ENCODE results near the gene RTEL1.
A peak's percentile ranks its signal among the peaks of the same experiment; 100 is the strongest.
"Not testable (repeated sequence)": the region's sequence is repeated elsewhere in the genome, so short reads cannot be mapped to it uniquely, and the experiment has no call there.

RTEL1 gene

DNA sequence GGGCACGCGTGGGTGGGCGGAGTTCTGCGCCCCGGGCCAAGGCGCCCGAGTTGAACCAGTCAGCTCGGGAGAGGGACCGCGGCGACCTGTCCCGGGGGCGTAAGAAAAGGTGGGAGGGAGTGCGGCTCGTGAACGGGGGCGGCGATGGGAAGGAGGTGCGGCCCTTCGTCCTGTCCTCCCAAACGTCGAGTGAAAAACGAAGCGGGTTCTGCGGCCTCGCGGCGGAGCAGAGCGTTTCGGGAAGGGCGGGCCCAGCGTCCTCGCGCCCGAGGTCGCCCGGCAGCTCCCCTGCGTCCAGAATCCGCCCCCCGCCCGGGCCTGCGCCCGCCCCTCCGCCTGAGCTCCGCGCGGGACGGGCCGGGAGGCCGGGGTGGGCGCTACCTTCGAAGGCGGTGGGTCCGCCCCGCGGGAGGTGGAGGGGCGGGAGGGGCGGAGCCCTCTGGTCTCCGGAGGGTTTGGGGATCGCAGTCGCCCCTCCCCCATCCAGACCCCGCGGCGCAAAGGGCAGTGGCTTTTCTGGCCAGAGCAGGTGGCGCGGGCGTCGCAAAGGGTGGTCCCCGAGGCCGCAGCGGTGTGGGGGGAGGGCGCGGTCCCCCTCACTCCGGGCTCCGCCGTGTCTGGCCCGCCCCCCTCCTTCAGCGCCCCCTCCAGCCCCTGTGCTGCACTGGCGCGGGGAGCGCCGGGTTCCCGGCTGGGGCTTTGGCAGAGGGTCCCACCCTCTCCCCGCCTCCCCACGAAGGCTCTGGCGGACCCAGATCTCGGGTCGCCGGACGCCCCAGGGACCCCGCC lies 5.7 kb upstream of the RTEL1 start:
- DNase-seq (ENCODE audit: low read depth in 3 of 3), result peak in 1 of 3 experiments; percentile 33

DNA sequence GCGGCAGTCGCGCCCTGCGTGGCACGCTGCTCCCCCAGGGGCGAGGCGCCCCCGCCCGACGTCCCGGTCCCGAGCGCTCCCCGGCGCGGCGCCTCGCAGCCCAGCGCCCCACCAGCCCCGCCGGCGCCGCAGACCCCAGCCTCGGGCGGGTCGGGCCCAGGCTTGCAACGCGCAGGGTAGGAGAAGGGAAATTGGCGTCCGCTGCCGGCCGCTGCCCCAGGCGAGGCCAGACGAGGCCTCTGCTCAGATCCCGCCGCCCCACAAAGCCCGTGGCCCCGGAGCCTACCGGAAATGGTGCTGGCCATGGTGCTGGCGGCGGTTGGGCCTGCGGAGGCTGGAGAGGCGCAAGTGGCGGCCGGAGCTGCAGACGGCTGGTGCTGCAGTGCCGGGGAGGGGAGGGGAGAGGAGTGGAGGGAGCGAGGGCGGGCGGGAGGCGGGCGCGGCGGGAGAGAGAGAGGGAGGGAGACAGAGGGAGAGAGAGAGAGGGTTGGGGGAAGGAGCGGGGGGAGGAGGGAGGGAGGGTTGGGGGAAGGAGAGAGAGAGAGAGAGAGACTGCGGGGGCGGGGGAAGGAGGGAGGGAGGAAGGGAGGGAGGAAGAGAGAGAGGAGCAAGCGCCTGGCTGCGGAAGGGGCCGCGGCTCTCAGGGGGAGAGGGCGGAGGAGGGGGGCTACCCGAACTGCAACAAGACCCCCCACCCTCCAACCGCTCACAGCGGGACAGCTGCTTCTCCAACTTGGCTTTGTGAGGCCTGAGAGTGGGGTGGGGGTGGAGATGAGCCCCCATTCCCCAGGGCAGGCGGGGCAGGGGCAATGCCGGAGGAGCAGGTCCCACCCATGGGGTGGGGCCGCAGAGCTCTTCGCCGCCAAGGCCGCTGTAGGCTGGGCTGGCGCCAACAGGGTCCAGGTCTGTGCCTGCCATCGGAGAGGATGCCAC lies 4.8 kb upstream of the RTEL1 start, which contains the start of gene STMN3:
Gene STMN3 (minus strand): TSS at position 384 of the 933 bp plus-strand sequence. CDS start 79 bp downstream, at position 305.
- peak; percentile 43 to 47 (median 46) for DNase-seq (ENCODE audit: low read depth in 3 of 3)

DNA sequence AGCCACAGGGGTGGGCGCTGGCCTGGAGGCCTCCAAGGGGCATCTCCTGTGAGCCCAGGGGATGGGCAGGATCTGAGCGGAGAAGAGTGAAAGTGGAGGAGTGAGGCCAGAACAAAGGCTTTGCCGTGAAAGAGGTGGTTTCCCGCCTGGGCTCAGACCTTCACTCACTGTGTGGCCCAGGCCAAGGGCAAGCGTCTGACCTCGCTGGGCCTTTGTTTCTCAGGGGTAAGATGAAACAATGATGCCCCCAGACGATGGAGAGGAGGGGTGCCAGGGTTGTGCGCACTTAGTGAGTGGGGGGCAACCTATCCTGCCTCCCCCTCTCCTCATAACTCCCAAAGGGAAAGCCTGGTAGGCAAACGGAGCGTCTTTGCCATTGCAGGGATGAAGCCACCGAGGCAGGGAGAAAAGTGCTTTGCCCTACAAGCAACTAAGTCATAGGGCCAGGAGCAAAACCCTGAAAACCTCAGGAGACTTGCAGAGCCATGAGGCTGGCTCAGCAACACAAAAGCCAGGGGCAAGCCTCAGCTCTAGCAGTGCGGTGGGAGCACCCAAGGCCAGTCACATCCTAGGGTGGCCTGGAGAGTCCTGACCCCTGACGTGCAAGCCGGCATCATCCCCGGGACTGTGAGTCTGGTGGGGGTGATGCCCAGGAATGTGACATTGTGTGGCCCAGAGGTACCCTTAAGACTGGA lies 4.0 kb upstream of the RTEL1 start:
- no peak for DNase-seq (ENCODE audit: low read depth in 3 of 3)

DNA sequence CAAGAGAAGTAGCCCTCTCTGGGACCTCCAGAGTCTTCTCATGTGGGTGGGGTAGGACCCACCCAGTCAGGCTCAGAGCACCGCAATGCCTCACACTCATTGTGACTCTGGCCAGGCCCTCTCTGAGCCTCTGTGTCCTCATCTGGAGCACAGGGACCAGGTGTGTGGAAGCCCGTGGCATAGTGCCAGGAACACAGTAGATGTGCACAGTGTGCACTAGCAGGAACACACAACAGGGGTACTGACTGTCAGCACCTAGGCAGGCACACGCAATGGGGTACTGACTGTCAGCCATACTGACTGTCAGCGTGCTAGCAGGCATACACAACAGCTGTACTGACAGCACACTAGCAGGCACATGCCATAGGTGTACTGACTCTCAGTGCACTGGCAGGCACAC lies 2.9 kb upstream of the RTEL1 start:
- DNase-seq (ENCODE audit: low read depth in 3 of 3), result no peak

DNA sequence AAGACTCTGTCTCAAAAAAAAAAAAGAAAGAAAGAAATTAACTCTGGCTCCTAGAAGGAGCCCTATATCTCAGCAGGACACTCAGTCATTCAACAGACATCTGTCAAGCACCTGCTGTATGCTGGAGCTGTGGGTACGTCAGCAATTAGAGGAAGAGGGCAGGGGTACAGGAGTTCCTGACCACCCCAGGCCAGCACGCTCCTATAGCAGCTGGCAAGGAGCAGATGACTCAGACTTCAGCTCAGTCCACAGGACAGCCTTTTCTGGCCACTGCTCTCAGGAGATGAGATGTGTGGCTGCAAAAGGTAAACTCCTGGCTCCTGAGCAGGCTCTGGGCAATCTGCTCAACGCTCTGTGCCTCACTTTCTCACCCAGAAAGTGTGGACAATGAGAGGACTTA lies 1.7 kb upstream of the RTEL1 start:
- no peak for DNase-seq (ENCODE audit: low read depth in 3 of 3)

DNA sequence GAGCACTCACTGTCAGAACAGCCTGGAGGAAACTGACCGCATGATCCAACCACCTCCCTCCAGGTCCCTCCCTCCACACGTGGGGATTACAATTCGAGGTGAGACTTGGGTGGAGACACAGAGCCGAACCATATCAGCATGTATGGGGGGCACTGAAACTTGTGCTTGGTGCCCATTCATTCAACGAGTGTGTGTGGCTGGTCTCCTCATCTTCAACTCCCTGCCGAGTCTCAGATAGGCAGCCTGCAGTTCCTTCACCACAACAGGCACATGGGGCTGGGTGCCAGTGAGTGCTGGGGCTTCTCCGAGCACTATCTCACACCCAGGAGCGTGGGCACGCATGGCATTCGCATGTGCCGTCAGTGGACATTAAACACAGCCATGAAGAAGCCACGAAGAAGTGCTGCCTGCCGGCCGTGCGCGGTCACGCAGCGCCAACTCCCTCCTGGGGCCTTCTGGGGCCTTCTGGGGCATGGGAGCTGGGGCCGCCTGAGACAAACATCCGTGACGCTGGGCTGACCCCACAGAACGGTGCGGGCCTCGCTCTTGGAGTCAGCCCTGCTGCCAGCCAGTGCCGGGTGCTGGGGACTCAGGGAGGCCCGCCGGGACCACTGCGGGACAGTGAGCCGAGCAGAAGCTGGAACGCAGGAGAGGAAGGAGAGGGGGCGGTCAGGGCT lies 714 bp upstream of the RTEL1 start:
- DNase-seq (ENCODE audit: low read depth in 3 of 3), result no peak

DNA sequence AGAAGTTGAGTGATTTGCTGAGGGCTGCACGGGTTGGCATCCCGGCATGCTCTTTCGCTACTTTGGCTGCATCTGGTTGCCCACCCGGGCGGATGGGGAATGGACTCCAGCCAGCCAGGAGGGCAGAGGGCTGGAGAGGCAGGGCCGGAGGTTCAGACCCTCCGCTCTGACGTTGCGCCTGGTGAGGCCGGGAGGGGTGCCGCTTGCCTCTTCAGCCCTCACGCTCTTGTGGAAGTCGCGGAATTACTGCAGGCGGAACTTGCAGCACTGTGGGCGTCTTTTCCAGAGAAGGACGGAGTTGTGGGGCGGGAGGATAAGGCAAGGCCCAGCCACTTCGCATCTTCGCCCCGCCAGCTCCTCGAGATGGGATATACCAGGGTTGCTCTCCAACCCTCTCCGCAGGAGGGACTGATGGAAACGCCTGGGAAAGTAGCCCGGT lies 656 bp downstream of the RTEL1 start:
- DNase-seq (ENCODE audit: low read depth in 3 of 3), result no peak

DNA sequence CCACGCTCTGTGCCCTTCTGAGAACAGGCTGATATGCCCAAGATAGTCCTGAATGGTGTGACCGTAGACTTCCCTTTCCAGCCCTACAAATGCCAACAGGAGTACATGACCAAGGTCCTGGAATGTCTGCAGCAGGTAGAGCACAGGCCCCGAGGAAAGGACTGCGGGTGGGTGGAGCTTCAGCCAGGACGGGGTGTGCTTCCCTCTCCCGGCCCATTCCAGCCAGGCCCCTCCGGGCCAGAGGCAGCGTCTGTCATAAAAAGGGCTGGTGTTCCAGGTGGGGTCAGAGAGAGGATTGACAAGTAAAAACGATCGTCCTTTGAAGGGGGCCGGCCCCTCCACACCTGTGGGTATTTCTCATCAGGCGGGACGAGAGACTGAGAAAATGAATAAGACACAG lies 1.3 kb downstream of the RTEL1 start:
- no peak for DNase-seq (ENCODE audit: low read depth in 3 of 3)

DNA sequence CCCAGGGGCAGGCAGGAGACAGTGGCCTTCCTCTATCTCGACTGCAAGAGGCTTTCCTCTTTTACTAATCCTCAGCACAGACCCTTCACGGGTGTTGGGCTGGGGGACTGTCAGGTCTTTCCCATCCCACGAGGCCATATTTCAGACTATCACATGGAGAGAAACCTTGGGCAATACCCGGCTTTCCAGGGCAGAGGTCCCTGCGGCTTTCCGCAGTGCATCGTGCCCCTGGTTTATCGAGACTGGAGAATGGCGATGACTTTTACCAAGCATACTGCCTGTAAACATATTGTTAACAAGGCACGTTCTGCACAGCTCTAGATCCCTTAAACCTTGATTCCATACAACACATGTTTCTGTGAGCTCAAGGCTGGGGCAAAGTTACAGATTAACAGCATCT lies 2.1 kb downstream of the RTEL1 start:
- not testable (repeated sequence) for DNase-seq (ENCODE audit: low read depth in 3 of 3)

DNA sequence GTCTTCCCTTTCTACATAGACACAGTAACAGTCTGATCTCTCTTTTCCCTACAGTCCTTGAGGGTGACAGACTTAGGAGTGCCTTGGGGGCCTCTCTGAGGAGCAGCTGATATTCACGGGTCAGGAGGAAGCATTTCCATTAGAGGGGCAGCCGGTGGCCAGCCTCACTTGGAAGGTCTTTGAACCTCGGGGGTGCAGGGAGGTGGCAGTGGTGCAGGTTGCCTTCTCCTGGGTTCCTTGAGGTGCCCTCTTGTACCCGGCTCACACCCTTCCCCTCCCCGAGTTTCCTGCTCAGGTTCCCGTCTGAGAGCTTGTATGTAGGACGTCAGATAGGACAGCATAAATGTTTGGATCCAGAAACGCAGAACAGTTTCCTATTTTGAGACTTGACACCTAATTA lies 2.5 kb downstream of the RTEL1 start:
- no peak for DNase-seq (ENCODE audit: low read depth in 3 of 3)

DNA sequence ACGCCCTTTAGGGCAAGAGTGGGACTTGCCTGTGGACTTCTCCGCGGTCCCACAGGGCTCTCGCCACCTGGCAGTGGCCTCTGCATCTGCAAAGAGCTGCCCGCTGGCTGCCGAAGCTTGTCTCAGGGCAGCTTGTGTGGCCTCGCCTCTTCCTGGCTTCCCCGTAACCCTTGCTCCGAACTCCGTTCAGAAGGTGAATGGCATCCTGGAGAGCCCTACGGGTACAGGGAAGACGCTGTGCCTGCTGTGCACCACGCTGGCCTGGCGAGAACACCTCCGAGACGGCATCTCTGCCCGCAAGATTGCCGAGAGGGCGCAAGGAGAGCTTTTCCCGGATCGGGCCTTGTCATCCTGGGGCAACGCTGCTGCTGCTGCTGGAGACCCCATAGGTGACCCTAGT lies 3.0 kb downstream of the RTEL1 start:
- no peak for DNase-seq (ENCODE audit: low read depth in 3 of 3)

DNA sequence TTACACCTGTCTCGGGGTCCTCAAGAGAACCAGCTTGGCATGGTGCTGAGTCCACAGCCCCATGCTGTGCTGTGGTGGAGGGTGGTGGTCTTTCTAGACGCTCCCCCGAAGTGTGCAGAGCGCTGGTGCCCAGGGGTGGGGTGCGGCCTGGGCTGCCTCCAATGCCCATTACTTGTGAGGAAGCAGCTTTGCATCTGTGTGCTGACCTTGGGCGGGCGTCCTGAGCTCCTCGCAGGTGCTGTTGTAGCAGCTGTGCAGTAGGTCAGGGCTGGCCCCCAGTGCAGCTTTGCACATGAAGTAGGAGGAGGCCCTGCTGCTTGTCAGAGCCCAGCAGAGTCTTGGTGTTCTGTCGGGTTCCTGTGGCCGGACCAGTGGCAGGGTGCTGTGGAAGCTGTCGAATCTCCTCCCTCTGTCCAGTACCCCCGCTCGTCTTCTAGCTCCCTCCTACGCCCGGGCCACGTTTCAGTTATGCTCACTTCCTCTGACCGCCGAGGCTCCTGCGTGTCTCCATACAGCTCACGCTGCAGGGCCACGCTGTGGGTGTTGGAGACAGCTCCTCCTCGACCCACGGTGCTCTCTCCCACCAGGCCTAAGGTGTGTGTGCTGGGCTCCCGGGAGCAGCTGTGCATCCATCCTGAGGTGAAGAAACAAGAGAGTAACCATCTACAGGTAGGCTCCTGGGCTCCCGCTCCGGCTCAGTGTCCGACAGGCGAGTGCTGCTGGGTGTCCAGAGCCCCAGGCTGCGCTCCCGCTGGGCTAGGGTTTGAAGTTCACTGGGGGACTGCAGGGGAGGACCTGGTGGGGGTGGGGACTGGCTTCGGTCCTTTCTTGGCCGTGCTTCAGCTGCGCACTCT lies 4.1 kb downstream of the RTEL1 start:
- DNase-seq (ENCODE audit: low read depth in 3 of 3), result no peak

DNA sequence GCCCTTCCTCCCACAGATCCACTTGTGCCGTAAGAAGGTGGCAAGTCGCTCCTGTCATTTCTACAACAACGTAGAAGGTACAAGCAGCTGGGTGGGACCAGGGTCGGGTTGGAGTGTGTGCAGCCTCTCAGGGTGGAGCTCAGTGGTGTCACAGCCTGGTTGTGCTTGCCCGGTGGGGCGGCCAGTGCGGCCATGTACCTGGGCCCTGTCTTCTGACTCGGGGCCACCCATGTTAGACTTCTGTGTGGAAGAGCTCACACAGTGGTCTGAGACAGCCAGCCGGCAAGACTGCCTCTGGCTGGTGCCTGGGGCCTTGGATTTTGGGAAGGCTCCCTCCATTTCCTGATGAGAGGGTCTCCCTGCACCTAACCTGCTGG lies 4.7 kb downstream of the RTEL1 start:
- DNase-seq (ENCODE audit: low read depth in 3 of 3), result no peak

DNA sequence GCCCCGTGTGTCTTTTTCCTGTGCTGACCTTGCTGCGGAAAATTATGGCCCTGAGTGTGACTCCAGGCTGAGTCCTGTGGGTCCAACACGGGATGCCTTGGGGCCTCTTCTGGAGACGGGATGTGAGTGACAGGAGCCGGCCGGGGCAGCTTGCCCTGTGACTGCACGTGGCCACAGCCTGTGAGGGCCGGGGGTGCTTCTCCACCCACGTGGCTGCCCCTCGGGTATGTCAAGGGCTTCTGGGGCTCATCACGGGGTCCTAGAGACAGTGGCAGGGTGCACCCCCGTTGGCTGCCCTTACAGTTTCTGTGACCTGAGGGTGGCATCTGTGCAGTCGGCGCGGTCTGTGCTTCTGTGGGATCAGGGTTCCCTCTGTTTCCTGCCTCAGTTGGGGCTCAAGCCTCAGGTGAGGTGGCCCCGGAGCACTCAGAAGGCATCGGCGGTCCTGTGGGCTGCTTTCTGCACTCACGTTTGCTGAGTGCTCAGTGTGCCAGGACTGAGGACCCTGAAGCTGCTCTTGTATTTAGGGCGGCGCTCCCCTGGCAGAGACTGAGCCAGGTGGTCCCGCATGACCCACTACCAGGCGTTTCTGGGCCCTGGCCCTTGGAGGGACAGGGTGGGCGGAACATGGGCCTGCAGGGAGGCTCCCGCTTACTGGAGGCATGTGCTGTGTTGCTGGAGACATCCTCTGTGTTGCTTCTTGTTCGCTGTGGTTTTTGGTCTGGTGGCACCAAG lies 5.4 kb downstream of the RTEL1 start:
- no peak for DNase-seq (ENCODE audit: low read depth in 3 of 3)

DNA sequence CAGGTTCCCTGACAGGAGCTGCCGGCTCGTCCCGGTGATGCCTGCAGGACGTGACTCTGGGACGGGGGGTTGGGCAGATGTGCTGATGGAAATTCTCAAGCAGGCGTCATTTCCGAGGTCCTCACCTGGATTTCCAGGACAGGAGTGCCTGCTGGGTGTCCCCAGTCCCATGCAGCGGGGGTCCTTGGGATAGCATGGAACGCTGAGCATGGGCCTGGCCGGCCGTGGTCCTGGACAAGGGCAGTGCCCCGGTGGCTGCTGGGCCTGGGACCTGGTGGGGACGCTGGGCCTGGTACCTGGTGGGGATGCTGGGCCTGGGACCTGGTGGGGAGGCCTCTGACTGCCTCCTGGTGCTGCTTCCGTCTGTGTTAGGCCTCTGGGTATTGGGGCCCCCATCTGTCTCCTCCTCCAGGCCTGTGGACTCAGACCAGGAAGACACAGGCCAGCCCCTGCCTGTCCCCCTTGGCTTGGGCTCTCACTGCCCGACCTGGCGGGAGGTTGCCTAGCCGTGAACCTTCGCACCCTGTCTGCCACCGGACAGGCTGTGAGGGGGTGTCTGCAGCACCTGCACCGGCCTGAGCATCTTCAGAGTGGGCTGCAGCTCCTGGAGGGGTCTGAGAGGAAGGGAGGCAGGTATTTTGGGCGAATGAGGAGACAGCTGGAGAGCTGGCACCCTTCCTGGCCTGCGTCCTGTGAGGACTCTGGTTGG lies 6.2 kb downstream of the RTEL1 start:
- DNase-seq (ENCODE audit: low read depth in 3 of 3), result no peak

DNA sequence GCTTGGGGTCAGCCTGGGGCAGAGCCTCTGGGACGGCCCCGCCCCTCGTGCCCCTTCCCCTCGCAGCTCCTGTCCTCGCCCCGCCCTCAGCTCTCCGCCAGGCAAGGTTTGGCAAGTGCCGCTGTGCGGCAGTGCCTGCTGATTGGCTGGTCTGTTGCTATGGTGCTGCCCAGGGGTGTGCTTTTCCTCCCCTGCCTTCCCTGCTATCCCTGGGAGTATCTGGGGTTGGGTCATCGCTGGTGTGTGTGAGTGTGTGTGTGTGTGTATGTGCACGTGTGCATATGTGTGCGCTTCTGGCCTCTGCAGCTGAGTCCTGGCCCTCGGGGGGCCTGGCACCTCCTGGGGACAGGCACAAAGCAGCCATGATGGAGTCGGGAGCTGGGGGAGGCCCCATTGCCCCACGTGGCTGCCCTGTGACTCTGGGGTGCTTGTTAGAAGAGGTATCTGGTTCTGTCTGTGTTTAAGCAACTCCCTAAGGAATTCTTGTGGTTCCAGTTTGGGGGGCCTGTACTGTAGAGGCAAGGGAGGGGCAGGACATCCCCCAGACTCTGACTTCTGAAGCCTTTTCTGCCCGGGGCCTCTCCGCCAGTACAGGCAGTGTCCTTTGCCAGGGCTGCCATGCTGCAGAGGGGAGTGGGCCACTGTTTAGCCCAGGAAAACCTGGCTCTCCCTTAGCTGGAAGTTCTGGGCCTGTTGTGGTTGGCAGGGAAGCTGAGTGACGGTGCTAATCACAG lies 6.9 kb downstream of the RTEL1 start:
- no peak for DNase-seq (ENCODE audit: low read depth in 3 of 3)

DNA sequence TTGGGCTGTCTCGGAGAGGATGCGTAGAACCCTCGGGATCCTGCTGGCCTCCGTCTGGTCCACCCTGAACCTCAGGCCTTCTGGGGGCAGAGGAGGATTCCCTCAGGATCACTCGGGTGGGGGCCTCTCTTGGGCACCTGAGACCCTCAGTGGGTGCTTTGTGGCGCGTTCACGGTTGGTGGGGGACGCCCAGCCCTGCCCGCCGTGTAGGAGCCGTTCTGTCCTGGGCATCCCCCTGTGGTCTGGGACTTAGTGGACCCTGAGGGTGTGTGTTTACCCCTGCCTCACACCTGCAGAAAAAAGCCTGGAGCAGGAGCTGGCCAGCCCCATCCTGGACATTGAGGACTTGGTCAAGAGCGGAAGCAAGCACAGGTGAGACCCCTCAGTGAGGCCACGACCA lies 7.6 kb downstream of the RTEL1 start:
- no peak for DNase-seq (ENCODE audit: low read depth in 3 of 3)

DNA sequence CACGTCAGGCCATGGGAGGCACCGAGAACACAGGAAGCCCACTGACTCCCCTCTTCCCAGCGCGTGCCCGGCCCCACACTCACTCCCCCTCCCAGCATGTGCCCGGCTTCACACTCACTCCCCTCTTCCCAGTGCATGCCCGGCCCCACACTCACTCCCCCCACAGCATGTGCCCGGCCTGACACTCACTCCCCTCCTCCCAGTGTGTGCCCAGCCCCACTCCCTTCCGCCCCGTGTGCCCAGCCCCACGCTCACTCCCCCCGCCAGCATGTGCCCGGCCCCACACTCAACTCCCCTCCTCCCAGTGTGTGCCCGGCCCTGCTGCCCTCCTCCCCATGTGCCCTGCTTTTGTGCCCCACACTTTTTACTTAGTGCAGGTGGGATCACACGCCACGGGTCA lies 9.7 kb downstream of the RTEL1 start:
- DNase-seq (ENCODE audit: low read depth in 3 of 3), result no peak

DNA sequence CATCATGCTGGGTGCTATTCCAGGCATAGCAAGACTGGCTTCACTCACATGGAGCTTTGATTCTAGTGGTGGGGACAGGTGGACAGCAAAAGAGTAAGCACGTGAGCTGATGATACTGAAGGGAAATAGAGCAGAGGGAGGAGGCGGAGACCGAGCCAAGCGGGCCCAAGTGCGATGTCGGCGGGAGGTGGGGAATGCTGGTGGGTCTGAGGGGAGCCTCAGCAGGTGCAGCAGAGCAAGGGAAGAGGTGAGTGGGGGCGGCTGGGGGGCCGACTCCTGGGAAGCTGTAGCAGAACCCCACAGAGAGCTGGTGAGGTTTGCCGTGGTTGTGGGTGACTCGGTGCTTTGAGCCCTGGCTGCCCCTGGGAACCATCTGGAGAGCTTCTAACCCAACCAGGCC lies 10.2 kb downstream of the RTEL1 start:
- DNase-seq (ENCODE audit: low read depth in 3 of 3), result no peak
